Esophagus muscularis mucosa (tissue), 4 donors: ENCODE results near the gene IMPA2.

ENCODE experiments used
- CTCF ChIP-seq, 3 experiments: fragments of 200-600 bp in 2 of 3; fragments of 450-650 bp in 1 of 3; sonication (generic) in 2 of 3; IDR thresholded peaks; one replicate each; pipeline ENCODE4 v1.5.1; 2017 to 2019; ENCODE audit warnings: antibody characterized with exemption in 3 of 3, mild to moderate bottlenecking in 2 of 3, moderate library complexity in 1 of 3
- EP300 ChIP-seq: sonication (generic); formaldehyde crosslinking; IDR thresholded peaks from one replicate; pipeline ENCODE4 v1.6.1; 2017; ENCODE audit warnings: antibody characterized with exemption
- POLR2A ChIP-seq: fragments of 450-650 bp; IDR thresholded peaks from one replicate; pipeline ENCODE4 v1.6.1; 2017; ENCODE audit warnings: antibody characterized with exemption, moderate library complexity, mild to moderate bottlenecking, low read depth

- no peak for TF ChIP-seq CTCF (IDR thresholded peaks at IDR 0.05)
- no peak for TF ChIP-seq POLR2A
- no peak for TF ChIP-seq EP300
These were observed 32.0 kb downstream of the IMPA2 start for GRCh38 chr18:12013186-12013916.
